HG02852 (cell line): ENCODE data around the gene TMEM92.
"Not testable (repeated sequence)": the region's sequence is repeated elsewhere in the genome, so short reads cannot be mapped to it uniquely, and the experiment has no call there.

Source experiments
- ATAC-seq: cut with Tn5 transposase; IDR thresholded peaks from one replicate; pipeline ENCODE4 v1.9.1; 2021; ENCODE audit warnings: mild to moderate bottlenecking, moderate library complexity; ENCODE audit not compliant: unreplicated experiment

Gene TMEM92

DNA sequence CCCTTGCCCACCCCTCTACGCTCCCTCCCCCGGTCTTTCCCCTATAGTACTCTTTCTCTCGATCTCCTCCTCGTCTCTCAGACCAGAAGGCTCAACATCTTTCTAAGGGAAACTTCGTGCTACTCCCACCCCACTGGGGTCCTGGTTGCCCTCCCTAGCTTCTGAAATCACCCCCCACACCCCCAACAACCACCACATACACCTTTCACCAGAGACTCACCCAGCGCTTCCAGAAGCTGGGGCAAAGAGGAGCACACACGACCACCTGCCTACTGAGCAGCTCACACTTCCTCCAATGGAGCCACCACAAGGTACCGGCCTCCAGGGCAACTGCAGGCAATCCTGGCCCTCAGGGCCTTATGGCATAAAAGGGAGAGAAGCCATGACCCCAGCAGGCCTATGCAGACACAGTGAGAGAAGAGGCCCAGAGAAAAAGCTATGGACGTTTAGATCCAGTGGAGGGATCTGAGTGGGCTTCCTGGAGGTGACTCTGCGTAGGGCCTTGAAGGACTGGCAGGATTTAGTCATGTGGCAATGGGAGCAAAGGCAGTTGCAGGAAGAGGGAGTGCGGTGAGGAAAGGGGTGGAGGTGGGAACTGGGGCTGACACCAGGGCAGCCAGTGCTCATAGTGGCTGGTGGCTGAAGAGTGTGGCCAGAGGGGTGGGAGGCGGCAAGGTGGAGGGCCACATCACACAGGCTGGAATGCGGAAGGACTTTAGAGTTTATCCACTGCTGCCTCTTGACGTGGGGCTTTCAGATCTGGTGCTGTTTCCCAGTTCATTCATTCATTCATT is 12.1 kb upstream of the TMEM92 start:
- ATAC-seq, result no peak

DNA sequence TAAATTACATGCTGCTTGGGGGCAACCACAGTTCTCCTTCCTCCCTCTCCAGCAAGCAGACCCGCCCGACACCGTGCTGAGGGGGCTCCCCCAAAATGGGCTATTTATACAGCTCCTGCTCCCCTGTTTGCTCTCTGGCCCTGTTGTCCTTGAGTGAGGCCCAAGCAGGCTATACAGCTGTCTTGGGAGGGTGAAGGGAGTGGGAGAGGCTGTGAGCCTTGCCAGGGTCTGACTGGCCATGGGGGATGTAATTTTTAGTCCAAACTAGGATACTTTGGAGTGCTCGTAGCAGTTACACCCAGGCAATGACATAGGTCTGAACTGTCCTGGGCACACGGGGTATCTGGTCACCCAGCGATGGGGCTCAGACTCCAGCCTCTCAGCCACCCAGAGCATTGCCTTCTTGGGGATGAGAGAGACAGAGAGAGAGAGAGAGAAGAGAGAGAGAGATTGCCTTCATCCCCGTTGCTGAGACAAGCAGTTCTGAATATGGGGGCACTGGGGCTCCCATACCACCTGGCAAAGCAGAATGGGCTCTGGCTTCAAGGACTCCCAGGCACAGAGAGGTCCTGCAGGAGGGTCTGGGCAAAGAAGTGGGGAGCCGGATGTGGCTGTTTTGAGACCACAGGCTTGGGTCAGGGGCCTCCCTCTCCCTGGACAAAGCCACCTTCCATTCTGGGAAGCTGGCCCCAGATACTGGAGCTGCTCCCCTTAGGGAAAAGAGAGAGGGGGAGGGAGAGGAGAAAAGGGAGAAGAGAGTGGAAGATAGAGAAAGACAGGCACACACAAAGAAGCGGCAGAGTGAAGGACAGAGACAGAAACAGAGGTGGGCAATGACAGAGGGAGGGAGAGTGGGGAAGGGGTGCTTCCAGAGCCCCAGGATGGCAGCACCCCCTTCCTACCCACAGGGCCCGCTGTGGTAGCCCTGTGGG is 10.7 kb upstream of the TMEM92 start:
- no peak for ATAC-seq

DNA sequence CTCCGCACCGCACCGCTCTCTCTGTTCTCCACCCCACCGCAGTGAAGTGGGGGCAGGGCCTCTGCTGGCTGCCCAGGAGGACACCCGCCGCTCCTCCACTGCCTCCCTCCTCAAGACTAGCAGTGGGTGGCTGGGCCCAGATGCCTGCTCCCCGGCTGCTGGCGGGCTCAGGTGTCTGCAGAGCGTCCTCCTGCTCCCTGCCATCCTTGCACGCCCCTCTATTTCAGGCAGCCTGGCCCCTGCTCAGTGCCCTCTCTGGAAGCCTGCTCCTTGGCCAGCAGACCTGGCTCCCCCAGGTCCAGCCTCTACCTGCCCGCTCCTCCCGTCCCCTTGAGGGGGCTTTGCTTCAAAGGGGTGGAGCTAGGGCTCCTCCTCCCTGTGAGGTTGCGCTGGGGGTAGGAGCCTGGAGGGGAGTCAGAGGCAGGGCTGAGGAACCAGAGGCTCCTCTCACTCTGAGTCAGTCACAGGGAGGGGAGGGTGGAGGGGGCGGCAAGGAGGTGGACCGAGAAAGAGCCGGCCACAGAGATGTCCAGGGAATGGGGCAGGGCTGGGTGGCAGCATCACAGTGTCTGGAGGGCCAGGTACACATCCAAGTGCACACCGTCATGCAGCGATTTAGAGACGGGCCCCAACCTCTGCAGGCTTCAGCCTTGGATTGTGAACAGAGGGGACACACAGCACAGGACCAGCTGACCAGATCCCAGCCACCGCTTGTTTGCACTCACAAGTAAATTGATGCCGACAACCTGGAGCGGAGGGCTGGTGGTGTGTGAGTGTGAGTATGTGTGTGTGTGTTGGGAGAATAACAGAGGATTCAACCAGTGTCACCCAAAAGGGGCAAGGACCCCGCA is 9.8 kb upstream of the TMEM92 start:
- no peak for ATAC-seq

- no peak for ATAC-seq
Observed at GRCh38 chr17:50265212-50265611, 9.1 kb upstream of the TMEM92 start.

DNA sequence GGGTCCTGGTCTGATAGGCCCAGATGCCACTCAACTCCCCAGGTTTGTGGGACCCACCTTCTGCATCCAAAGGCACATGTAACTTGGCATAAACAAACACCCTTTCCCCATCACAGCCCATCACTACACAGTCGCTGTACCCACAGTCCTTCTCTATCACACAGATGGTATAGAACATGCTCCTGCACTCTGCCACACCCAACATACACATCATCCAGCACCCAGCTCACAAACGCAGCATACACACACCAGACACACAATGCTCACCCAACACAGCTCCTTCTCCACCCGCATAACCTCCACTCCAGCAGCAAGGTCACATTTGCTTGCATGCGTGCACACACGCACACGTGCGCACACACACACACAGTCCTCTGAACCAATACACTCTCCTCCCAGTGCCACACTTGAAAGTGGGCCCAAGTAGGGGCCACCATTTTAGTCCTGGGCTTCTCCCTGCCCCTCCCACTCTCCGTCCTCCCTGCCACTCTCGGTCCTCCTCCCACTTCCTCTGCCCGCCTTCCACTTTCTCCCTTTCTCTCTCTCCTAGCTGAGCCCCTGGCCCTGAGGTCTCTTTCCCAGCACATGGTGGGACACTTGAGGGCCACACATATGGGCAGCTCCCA is 8.5 kb upstream of the TMEM92 start:
- ATAC-seq, result no peak

DNA sequence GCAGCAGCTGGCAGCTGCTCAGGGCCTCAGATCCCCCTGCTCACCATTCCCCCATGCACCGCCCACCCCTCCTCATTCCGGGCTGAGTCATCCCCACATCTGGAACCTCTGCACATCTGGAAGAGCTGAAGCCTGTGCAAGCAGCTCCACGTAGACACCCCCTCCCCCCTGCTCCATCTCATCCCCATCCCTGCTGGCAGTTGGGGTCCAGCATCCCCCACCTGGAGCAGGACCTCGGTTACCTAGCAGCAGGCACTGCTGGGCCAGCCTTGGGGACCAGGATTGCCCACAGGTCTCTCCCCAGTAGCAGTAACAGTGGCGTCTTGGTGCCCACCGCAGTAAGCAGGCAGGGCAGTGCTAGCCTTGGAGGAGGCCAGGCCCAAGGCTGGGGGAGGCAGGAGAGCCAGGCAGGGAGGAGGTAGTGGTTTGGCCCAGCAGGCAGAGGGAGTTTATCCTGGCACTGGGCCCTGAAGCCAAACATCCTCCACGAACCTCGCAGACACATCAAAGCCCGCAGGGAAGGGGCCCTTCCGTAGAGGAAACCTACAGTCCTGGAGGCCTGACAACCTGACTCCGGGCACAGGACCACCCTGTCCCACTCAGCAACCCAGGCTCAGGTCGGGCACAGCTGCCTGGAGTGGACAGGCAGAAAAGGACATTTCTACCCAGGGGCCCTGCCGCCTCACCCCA is 7.7 kb upstream of the TMEM92 start:
- no peak for ATAC-seq

GRCh38 chr17:50267074-50267841 is 7.0 kb upstream of the TMEM92 start:
- ATAC-seq, result no peak

GRCh38 chr17:50268026-50268425 is 6.2 kb upstream of the TMEM92 start:
- ATAC-seq, result no peak

DNA sequence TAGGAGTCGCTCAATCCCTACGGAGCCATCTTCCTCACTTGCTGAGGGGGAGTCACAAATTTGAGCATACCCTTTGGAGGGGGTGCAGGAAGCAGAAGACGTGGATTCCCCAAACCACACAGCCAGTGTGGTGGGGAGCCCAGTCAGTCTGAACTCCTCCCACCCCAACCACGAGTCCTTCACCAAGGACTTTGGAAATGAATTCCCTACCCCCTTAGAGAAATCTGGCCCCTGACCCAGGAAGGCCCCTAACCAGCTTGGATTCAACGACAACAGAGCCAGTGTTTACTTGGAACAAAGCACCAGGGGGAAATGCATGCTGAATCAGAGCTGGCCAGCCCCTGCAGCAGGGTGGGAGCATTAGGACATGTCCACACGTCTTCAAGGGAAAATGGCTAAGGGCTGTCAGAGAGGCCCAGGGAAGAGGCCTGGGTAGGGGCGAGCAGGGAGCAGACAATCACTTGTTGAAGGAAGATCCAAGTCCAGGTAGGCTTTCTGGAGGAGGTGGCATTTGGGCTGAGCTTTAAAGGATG is 5.5 kb upstream of the TMEM92 start:
- ATAC-seq, result no peak

DNA sequence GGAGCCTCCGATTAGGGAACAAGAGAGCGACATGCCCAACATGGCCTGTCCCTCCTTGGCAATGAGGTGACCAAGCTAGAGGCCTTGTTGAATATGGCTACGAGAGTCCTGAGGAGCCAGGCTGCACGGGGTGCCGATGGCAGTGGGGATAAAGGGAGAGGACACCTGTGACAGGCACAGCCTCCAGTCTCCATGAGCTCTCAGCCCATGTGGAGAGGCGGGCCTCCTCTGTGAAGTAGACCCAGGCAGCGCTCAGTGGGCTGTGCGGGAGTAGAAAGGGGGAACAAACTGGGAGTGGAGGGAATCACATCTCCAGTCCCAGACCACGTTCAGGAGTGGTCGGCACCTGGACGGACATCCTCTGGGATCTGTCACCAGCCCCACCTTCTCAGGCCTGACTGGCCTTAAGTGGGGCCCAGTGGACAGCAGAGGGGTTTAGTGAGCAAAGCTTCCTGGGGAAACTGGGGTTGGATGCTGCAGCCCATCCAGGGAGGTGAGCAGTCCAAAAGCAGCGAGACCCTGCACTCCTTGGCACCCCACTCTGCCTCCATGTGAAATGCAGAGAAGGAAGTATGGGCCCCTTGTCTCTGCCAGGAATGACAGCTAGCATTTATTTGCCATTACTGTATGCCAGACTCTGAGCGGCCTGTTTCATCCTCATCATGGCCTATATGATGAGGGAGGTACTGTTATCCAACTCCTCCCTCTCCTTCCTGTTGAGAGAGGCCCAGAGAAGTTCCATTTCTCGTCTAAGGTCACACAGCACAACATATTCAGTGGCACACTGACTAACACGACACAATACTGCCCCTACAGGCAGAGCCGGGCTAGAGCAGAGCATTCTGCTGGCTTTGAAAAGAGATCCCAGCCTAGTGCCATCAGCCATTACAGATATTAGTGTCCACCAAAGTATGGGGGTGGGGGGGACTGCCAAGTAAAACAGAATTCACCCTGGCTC is 4.5 kb upstream of the TMEM92 start:
- no peak for ATAC-seq

DNA sequence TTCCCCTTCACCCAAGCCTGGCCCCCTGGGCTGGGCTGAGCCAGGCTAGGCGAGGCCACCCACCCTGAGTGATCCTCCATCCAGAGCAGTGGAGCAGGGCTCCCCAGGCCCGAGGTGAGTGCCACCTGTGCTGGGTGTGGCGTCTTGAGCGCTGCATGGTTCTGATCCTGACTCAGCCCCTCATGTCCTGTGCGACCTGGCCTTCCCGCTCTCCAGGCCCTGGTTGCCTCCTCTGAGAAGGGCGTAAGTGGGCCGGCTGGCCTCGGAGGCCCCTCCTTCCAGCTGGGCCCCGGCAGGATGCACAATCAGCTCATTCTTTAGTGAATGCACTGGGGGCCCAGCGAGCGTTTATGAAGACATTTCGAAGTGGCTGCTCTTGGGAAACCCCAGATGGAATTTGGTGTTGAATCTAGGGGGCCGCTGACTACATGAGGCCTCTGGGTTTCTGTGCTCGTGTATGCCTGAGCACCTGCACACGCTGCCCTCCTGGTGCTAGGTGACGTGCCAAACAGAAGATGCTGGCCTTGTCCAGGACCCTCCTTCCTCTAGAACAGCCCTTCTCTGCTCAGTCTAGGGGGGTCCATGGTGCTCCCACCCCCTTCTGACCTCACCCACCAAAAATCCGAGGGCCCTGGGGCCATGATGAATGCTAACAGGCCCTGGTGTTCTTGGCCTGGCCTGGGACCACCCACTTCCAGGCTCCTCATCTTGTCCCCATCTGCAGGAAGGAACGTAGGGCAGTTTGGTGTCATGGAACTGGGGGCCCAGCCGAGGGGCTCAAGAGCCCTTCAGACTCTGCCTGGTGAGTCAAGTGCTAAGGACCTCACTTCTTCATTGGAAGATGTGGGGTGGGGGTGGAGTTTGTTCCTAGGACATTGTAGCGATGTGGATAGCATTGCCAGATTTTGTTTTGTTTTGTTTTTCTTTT is 3.6 kb upstream of the TMEM92 start:
- no peak for ATAC-seq

GRCh38 chr17:50271363-50271750 is 2.9 kb upstream of the TMEM92 start:
- not testable (repeated sequence) for ATAC-seq

DNA sequence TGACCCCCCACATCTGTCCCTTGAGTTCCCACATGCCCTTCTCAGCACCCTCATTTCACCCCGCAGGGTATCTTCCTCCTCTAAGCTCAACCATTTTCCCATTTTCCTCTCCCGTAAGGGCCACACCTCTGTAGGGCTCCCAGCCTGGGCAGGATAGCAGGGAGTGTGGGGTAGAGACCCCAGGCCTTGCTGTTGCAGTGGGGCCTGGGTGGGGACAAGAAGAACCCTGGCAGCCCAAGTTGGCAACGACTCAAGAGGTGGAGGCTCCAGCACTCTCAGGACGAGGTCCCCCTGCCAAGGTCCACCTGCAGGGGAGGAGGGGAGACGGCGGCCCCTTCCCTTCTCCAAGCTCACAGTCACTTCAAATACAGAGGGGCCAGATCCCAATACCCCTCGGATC is 2.0 kb upstream of the TMEM92 start:
- no peak for ATAC-seq

- ATAC-seq, result no peak
Observed at GRCh38 chr17:50272711-50273653, 1.3 kb upstream of the TMEM92 start.

GRCh38 chr17:50273654-50274040 is 619 bp upstream of the TMEM92 start:
- ATAC-seq, result no peak

GRCh38 chr17:50274897-50275221 is 593 bp downstream of the TMEM92 start:
- no peak for ATAC-seq
